ENCODE results near the gene ZFYVE27.

Gene ZFYVE27

DNA sequence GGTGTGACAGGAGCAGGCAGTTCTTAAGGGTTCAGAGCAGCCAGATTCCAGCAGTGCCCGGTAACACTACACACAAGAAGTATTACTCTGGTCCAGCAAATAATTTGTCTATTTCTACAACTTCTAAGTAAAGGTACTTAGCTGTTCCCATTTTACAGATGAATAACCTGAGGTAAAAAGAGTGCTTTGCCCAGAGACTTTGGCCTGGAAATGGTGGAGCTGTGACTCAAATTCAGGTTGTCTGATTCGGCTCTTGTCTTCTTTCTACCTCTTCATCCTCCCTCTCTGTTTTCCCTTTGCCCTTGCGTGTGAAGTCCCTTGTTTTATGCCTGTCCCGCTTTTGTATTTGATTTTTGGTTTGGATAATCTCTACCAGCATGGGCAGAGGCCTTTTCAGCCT lies 17.8 kb downstream of the ZFYVE27 start:
- Histone ChIP-seq H3K36me3 (ENCODE audit: control insufficient read depth, insufficient read depth, low read length) (peaks cover 86% of the 10 kb centered on the region), H3K4me3 (ENCODE audit: extremely low read depth, insufficient read depth, low read length, poor library complexity, severe bottlenecking) (no peak overlapping the region), H3K4me1 (ENCODE audit: control insufficient read depth, insufficient read depth, low read length, poor library complexity, severe bottlenecking) (no peaks in the 10 kb centered on the region), H3K9me3 (ENCODE audit: control insufficient read depth, low read length) (no peaks in the 10 kb centered on the region), H3K27ac (ENCODE audit: low read depth, low read length, severe bottlenecking) (no peak overlapping the region)
- WGBS, 2 experiments (ENCODE audit: insufficient coverage in 2 of 2): no CpG with 5 or more reads among the region's 4 CpGs

DNA sequence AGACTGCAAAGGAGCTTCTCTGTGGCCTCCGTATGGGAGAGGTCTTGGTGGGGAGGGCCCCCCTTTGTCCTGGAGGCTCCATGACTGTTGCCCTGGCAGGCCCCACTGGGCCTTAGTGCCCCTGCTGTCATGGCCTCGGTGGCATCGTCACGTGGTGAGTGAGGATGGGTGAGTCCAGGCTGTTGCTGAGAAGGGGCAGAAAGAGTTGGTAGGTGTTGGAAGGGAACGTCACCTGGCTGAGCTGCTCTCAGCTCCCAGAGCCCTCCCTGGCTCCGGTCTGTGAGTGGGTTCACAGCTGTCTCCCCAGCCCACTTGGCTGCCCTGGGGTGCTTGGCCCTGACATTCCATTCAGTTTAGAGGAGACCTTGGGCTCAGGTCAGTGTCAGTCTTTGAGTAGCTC lies 18.8 kb downstream of the ZFYVE27 start:
- H3K36me3 ChIP-seq (ENCODE audit: control insufficient read depth, insufficient read depth, low read length): peaks cover 86% of the 10 kb centered on the region
- H3K4me3 ChIP-seq (ENCODE audit: extremely low read depth, insufficient read depth, low read length, poor library complexity, severe bottlenecking): no peak overlapping the region
- H3K27ac ChIP-seq (ENCODE audit: low read depth, low read length, severe bottlenecking): no peak overlapping the region
- no peaks in the 10 kb centered on the region for H3K9me3 ChIP-seq (ENCODE audit: control insufficient read depth, low read length)
- WGBS, 2 experiments (ENCODE audit: insufficient coverage in 2 of 2): 94 to 100% methylated on average over 1 to 2 of the region's 6 CpGs
- H3K4me1 ChIP-seq (ENCODE audit: control insufficient read depth, insufficient read depth, low read length, poor library complexity, severe bottlenecking): no peaks in the 10 kb centered on the region

DNA sequence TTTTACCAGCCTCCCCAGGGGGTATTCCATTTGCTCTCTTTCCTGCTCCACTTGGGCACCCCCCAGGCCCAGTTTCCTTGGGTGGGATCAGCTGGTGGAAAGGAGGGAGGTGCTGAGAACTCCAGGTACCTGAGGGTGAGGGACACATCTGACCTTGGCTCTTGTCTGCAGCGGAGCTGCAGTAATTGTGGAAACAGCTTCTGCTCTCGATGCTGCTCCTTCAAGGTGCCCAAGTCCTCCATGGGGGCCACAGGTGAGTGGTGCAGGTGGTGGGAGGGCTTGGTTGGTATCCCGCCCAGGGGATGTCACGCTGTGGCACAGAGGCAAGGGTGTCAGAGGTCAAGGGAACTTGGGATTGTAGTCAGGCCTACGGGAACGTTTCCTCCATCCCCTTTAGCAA lies 20.5 kb downstream of the ZFYVE27 start:
- Histone ChIP-seq H3K9me3 (ENCODE audit: control insufficient read depth, low read length) (no peaks in the 10 kb centered on the region), H3K36me3 (ENCODE audit: control insufficient read depth, insufficient read depth, low read length) (peaks cover 81% of the 10 kb centered on the region), H3K4me1 (ENCODE audit: control insufficient read depth, insufficient read depth, low read length, poor library complexity, severe bottlenecking) (peaks cover 3% of the 10 kb centered on the region), H3K4me3 (ENCODE audit: extremely low read depth, insufficient read depth, low read length, poor library complexity, severe bottlenecking) (no peak overlapping the region), H3K27ac (ENCODE audit: low read depth, low read length, severe bottlenecking) (no peak overlapping the region)
- WGBS, 2 experiments (ENCODE audit: insufficient coverage in 2 of 2): 96 to 100% methylated on average over 1 to 3 of the region's 6 CpGs

DNA sequence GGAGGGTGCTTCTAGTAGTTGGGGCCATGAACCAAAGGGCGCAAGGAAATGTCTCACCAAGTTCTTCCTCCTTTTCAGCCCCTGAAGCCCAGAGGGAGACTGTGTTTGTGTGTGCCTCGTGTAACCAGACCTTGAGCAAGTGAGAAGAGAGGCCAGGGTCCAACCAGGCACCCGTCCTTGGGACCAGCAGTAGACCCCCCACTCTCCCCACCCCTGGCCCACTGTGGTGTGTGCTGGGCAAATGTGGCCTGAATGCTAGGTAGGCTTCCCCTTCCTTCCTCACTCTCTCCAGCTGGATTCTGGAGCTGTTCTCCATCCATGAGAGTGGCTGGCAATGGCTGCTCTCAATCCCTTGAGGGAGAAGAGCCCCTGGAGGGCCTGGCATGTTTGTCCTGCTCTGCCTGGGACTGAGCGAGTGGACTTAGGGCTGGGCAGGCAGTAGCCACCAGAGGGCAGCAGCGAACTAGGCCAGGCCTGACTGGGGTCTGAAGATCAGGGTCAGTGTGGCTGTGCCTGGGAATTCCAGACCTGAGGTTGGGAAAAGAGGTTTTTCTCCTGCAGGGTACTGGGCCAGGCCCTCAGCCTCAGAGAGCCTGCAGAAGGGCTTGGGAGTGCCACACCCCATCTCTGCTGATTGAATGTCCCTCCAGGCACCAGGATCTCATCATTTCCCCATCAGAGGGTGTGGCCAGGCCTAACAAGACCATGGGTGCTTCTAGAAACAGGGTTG lies 22.4 kb downstream of the ZFYVE27 start:
- WGBS, 2 experiments (ENCODE audit: insufficient coverage in 2 of 2): 27% methylated on average over 3 of the region's 5 CpGs; no CpG with 5 or more reads in 1 of the 2 experiments
- H3K36me3 ChIP-seq (ENCODE audit: control insufficient read depth, insufficient read depth, low read length): peaks cover 67% of the 10 kb centered on the region

DNA sequence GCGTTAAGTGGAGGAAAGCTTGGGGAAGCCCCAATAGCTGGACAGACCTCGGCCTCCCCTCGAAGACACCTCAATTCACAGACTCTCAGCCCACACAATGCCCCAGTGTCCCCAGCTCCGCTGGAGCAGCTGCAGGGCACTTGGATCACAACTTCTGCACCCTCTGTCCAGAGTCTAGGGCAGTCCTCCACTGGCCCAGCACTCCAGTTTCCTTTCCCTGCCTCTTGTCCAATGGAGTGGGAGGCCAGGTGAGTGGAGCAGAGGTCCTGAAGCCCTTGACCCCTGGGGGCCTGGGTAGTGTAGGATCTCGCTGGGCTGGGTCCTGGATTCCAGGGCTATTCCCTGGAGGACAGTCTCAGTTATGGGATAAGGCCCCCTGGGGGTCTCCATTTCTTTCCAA lies 23.0 kb downstream of the ZFYVE27 start:
- 85 to 88% methylated on average over 4 to 5 of the region's 5 CpGs for WGBS, 2 experiments (ENCODE audit: insufficient coverage in 2 of 2)
- Histone ChIP-seq H3K9me3 (ENCODE audit: control insufficient read depth, low read length) (no peaks in the 10 kb centered on the region), H3K4me1 (ENCODE audit: control insufficient read depth, insufficient read depth, low read length, poor library complexity, severe bottlenecking) (peaks cover 10% of the 10 kb centered on the region), H3K27ac (ENCODE audit: low read depth, low read length, severe bottlenecking) (no peak overlapping the region), H3K4me3 (ENCODE audit: extremely low read depth, insufficient read depth, low read length, poor library complexity, severe bottlenecking) (no peak overlapping the region), H3K36me3 (ENCODE audit: control insufficient read depth, insufficient read depth, low read length) (peaks cover 61% of the 10 kb centered on the region)

More for the DNA sequence above, 22.4 kb downstream of the ZFYVE27 start:
- no peak overlapping the region for H3K27ac ChIP-seq (ENCODE audit: low read depth, low read length, severe bottlenecking)
- no peak overlapping the region for H3K4me3 ChIP-seq (ENCODE audit: extremely low read depth, insufficient read depth, low read length, poor library complexity, severe bottlenecking)
- peaks cover 10% of the 10 kb centered on the region for H3K4me1 ChIP-seq (ENCODE audit: control insufficient read depth, insufficient read depth, low read length, poor library complexity, severe bottlenecking)
- H3K9me3 ChIP-seq (ENCODE audit: control insufficient read depth, low read length): no peaks in the 10 kb centered on the region

DNA sequence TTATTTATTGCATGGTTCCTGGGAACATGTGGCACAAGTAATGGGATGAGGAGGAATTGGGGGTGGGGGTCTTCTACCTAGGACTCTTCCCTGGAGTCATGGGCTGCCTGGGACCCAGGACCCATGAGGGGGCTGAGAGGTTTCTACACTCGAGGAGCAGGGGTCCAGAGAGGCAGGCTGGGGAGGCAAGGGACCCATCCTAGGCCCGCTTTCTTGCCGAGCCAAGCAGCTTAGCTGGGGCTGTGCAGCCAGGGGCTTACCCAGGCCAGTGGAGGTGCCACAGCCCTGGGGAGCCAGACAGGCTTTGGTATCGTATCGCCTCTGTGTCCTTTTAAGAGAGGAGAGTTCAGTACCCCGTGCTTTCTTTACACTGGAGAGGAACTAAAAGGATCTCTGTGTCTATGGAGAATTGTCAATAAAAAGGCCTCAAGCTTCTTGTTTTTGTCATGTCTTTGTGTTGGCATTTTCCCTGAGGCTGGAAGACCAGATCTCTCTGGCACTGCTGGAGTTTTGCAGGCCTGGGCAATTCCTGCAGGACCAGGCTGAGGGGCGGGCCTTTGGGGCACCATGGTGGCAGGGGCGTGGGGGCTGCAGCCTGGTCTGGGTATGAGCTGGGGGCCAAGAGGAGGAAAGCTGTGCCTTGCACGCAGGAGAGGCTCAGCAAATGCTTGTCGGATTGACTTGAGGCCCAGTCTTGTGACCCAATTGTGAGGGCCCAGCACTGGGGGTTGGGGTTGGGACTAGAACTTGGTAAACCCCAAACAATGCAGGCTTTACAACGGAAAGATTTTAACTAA lies 23.7 kb downstream of the ZFYVE27 start:
- H3K4me3 ChIP-seq (ENCODE audit: extremely low read depth, insufficient read depth, low read length, poor library complexity, severe bottlenecking): no peak overlapping the region
- WGBS, 2 experiments (ENCODE audit: insufficient coverage in 2 of 2): 93% methylated on average over 9 to 11 of the region's 11 CpGs
- H3K27ac ChIP-seq (ENCODE audit: low read depth, low read length, severe bottlenecking): no peak overlapping the region
- H3K36me3 ChIP-seq (ENCODE audit: control insufficient read depth, insufficient read depth, low read length): peaks cover 54% of the 10 kb centered on the region
- H3K9me3 ChIP-seq (ENCODE audit: control insufficient read depth, low read length): no peaks in the 10 kb centered on the region
- H3K4me1 ChIP-seq (ENCODE audit: control insufficient read depth, insufficient read depth, low read length, poor library complexity, severe bottlenecking): peaks cover 10% of the 10 kb centered on the region

DNA sequence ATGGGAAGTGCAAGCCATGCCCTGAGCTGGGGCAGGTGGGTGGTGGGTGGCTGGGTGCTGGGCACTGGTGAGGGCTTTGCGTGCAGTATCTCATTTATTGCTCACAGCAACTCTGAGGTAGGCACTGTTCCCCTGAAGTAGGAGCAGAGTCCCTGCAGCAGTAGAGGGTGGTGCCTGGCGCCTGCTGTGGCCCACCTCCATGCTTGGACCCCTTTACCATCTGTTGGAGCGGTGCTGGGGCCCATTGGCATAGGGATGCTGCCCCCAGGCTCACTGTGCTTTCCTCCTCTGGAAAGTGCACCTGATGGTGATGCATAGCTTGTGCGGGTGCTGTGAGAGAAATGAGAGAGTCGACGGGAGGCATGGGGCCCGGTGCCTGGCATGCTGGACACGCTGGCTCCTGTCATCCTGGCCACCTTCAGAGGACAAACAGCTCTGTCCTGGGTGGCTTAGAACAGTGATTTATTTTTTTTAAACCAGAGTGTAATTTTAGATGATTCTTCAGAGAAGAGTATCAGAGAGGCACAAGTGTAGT lies 24.5 kb downstream of the ZFYVE27 start:
- Histone ChIP-seq H3K9me3 (ENCODE audit: control insufficient read depth, low read length) (no peaks in the 10 kb centered on the region), H3K4me3 (ENCODE audit: extremely low read depth, insufficient read depth, low read length, poor library complexity, severe bottlenecking) (no peak overlapping the region), H3K36me3 (ENCODE audit: control insufficient read depth, insufficient read depth, low read length) (peaks cover 47% of the 10 kb centered on the region), H3K4me1 (ENCODE audit: control insufficient read depth, insufficient read depth, low read length, poor library complexity, severe bottlenecking) (peaks cover 10% of the 10 kb centered on the region), H3K27ac (ENCODE audit: low read depth, low read length, severe bottlenecking) (no peak overlapping the region)
- 97 to 100% methylated on average over 7 of the region's 8 CpGs for WGBS, 2 experiments (ENCODE audit: insufficient coverage in 2 of 2)

DNA sequence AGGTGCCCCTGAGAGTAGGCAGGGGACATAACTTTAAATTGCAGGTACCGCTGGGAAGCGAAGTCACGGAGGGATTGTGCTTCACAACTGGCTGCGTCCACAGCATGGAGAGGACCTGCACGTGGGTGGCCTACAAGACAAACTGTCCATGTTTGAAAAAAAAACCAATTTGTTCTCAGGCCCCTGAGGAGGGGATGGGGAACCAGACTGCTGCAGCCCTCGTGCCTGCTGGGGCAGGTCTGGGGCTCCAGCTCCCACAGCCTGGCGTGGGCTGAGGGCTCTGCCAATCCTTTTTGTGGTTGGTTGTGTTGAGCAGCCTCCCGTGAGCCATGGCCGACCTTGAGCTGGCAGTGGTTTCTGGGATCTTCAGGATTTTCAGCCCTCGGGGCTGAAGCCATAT lies 25.1 kb downstream of the ZFYVE27 start:
- WGBS, 2 experiments (ENCODE audit: insufficient coverage in 2 of 2): 87 to 96% methylated on average over 9 to 10 of the region's 10 CpGs
- Histone ChIP-seq H3K4me3 (ENCODE audit: extremely low read depth, insufficient read depth, low read length, poor library complexity, severe bottlenecking) (no peak overlapping the region), H3K4me1 (ENCODE audit: control insufficient read depth, insufficient read depth, low read length, poor library complexity, severe bottlenecking) (peaks cover 10% of the 10 kb centered on the region), H3K36me3 (ENCODE audit: control insufficient read depth, insufficient read depth, low read length) (peaks cover 40% of the 10 kb centered on the region), H3K9me3 (ENCODE audit: control insufficient read depth, low read length) (no peaks in the 10 kb centered on the region), H3K27ac (ENCODE audit: low read depth, low read length, severe bottlenecking) (no peak overlapping the region)

DNA sequence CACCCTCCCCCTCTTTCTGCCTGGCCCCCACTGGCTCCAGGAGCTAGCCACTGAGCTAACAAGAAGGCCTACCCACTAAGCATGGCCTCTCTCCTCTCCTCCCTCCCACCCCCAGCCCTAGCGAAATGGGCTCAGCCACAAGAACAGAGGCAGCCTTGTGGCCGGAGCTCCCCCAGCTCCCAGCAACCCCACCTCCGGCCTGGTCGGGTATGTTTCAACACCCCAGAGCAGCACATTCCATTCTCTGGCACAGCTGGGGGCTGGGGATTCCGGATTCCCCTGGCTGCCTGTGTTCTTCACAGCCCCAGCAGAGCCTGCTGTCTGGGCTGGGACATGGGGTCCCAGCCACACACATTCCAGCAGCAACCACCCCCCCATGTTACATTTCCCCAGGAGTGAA lies 25.9 kb downstream of the ZFYVE27 start:
- peaks cover 10% of the 10 kb centered on the region for H3K4me1 ChIP-seq (ENCODE audit: control insufficient read depth, insufficient read depth, low read length, poor library complexity, severe bottlenecking)
- H3K9me3 ChIP-seq (ENCODE audit: control insufficient read depth, low read length): no peaks in the 10 kb centered on the region
- WGBS, 2 experiments (ENCODE audit: insufficient coverage in 2 of 2): 34 to 43% methylated on average over 3 to 5 of the region's 5 CpGs
- no peak overlapping the region for H3K27ac ChIP-seq (ENCODE audit: low read depth, low read length, severe bottlenecking)
- H3K36me3 ChIP-seq (ENCODE audit: control insufficient read depth, insufficient read depth, low read length): peaks cover 39% of the 10 kb centered on the region
- H3K4me3 ChIP-seq (ENCODE audit: extremely low read depth, insufficient read depth, low read length, poor library complexity, severe bottlenecking): no peak overlapping the region

DNA sequence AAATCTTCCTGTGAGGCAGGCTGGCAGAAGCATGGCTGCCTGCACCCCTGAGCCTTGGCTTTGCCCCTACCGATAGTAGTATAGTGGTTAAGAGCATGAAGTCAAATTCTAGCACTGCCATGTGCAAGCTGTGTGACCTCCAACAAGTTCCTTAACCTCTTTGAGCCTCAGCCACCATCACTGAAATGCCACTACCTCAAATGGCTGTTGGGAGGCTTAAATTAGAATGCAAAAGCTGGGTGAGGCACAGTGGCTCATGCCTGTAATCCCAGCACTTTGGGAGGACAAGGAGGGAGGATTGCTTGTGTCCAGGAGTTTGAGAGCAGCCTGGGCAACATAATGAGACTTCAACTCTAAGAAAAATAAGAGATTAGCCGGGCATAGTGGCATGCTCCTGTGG lies 26.5 kb downstream of the ZFYVE27 start:
- Histone ChIP-seq H3K9me3 (ENCODE audit: control insufficient read depth, low read length) (no peaks in the 10 kb centered on the region), H3K27ac (ENCODE audit: low read depth, low read length, severe bottlenecking) (no peak overlapping the region), H3K4me1 (ENCODE audit: control insufficient read depth, insufficient read depth, low read length, poor library complexity, severe bottlenecking) (peaks cover 10% of the 10 kb centered on the region), H3K36me3 (ENCODE audit: control insufficient read depth, insufficient read depth, low read length) (peaks cover 34% of the 10 kb centered on the region), H3K4me3 (ENCODE audit: extremely low read depth, insufficient read depth, low read length, poor library complexity, severe bottlenecking) (no peak overlapping the region)
- 83 to 100% methylated on average over 1 of the region's 2 CpGs for WGBS, 2 experiments (ENCODE audit: insufficient coverage in 2 of 2)
